HG03575 (cell line): ENCODE measurements around the gene BTBD19.
A peak's percentile ranks its signal among the peaks of the same experiment; 100 is the strongest.
"Not testable (repeated sequence)": the region's sequence is repeated elsewhere in the genome, so short reads cannot be mapped to it uniquely, and the experiment has no call there.

Experiments
- ATAC-seq: cut with Tn5 transposase; IDR thresholded peaks from one replicate; pipeline ENCODE4 v1.9.1; 2021; ENCODE audit not compliant: unreplicated experiment, insufficient number of reproducible peaks, low FRiP score; ENCODE audit errors: extremely low read depth

BTBD19 gene

DNA sequence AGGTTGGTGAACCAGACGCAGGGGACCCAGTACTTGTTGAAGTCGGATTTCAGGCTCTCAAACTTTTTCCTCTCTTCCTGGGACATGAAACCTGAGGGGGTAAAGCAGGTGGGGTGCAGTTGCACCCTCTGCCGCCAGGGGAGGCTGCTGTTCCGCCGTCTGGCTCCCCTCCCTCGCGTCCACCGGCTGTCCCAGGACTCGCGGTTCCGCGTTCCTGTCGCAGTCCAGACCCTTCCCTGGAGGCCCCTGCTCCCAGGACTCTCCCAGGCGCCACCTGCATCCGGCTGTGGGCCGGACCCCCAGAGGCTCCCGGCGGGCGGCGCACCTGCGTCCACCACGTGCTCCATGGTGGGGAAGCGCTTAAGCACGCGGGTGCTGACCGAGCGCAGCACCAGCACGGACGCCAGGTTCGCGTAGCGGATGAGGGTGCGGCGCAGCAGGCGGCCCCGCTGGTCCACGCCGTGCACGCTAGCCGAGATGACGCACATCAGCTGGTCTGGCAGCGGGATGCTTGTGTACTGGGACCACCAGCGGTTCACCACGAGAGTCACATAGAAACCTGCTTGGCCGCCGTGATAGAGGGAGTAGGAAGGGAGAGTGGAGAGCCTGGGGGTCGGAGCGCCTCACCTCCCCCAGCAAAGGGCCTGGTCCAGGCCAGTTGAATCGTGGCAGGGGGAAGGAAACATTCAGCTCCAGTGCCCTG lies 22.0 kb upstream of the BTBD19 start:
- no peak for ATAC-seq

DNA sequence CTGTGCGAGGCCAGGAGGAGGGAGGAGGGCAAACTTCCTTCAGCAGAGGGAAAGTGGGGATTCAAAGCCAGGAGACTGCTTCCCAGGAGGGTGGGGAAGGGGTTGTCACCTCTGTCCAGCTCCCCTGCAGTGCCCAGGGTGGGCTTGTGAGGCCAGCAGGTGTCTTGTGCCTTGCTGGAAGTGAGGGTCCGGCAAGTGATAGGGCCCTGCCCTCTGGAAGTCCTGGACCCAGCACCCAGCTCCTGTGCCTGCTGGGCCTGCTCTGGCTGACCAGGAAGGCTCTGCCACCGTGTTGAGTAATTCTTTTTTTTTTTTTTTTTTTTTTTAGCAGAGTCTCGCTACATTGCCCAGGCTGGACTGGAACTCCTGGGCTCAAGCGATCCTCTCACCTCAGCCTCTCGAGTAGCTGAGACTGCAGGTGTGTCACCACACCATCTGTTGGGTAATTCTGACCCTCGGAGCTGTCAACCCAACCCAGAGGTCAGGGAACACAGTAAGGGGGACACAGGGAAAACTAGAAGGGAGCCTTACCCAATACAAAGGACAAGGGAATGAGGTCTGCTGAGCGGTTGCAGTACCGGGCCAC lies 21.4 kb upstream of the BTBD19 start:
- no peak for ATAC-seq

DNA sequence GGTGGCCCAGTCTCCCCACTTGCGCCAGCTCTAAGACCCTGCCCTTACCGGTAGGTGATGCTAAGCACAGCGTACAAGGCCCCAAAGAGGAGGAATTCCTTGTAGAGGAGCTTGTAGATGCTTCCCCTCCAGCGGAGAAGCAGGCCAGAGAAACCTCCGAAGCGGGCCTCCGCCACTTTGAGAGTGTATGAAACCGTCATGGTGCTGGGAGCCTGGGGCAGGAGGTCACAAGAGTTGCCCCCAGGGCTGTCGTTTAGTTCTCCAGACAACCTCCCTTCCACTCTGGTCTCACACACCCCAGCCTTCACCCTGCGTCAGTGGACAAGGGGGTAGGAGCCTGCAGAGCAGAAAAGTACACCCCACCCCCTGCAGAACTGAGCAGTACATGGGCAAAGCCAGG lies 20.8 kb upstream of the BTBD19 start:
- ATAC-seq = no peak

DNA sequence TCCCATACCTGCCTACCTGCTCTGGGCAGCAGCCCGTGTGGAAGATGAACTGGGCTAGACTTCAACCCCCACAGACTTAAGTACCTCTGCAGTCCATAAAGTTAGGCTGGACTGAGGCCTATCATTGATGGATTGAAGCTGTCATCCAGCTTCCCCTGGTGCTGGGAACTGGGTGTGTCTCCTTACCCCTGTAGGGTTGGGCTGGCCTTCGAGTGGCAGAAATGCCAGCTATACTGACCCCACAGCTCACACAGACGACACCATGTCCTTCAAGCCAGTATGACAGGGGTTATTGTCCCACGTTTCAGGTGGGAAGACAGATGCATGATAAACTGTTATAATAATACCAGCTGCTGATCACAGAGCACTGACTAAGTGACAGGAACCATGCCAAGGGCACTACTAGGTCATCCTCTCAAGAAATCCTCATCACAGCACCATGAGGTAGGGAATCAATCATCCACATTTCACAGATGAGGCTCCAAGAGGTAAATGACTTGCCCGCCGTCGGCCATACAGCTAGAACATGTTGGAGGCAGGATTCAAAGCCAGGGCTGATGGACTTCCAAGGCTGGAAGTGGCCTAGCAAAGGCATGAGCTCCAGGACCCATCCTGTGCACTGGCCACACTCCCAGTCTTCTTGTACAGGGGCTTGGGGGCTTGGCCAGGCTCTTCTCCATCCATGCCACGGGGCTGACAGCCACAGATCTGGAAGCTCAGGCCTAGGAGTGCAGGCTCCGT lies 20.0 kb upstream of the BTBD19 start, which contains the start of gene BEST4:
Gene BEST4, minus strand, starts transcription at position 51 of the 741 bp plus-strand sequence. CDS start 465 bp downstream, outside the sequence.
- ATAC-seq = no peak

DNA sequence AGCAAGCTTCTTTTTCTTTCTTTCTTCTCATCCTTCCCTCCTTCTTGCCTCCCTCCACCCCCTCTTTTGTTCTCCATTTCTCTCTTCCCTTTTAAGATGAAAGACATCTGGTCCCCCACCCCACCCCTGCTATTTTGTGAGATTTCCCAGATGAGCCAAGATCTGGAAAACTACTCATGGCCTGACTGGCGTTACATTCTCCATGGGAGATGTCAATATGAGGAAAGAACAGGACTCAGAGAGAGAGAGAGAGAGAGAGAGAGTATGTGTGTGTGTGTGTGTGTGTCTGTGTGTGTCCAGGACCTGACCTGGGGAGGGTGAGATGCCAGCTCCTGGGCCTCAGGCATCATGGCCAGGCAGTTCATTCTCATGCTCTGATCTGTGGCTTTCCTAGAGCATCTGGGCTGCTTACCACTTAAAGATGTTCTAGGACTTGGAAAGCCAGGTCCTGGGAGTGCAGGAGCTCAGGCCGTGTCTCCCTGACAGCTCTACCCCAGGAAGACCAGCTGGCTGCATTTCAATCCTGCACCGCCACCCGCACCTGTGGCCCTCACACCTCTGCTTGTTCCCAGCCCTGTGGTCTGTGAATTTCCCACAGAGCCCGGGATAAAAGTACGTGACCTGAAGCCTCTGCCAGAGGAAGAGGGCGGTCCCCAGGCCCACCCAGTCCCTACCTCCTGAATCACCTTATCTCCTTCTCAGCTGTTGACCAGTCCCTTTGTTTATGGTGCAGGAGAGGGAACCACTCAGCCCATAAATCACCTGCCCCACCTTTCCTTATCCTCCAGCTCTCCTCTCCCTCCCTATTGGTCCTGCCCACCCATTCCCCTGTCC lies 17.1 kb upstream of the BTBD19 start:
- ATAC-seq = no peak

DNA sequence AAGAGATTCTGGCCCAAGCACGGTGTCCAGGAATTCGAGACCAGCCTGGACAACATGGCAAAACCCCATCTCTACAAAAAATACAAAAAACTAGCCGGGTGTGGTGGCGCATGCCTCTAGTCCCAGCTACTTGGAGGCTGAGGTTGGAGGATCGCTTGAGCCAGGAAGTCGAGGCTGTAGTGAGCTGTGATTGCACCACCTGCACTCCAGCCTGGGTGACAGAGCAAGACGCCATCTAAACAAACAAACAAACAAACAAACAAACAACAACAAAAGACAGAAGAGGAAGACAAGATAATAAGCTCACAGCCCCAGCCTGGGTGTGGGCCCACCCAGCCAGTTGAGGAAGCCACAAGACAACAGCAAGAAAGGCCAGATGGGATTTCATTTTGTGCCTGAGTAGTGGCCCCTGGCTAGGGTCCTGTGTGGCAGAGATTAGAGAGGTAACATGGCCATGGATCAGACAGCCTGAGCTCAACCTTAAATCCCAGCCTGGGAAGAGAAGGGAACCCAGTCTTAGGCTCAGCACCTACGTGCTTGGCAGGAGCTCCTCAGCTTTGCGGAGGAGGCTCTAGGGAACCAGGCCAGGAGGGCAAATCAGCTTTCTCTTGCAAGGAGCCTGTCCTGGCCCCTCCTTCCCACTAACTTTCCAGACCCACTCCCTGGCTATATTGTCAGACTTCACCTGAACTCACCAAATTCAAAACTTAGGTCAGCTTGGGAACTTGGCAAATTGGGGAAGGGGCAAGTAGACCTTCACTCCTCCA lies 15.4 kb upstream of the BTBD19 start:
- no peak for ATAC-seq

DNA sequence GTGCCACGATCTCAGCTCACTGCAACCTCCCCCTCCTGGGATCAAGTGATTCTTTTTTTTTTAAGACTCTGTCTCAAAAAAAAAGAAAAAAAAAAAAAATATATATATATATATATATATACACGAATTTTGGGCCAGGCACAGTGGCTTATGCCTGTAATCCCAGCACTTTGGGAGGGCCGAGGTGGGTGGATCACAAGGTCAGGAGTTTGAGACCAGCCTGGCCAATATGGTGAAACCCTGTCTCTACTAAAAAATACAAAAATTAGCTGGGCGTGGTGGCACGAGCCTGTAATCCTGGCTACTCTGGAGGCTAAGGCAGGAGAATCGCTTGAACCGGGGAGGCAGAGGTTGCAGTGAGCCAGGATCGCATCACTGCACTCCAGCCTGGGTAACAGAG lies 10.4 kb upstream of the BTBD19 start:
- ATAC-seq = not testable (repeated sequence)

DNA sequence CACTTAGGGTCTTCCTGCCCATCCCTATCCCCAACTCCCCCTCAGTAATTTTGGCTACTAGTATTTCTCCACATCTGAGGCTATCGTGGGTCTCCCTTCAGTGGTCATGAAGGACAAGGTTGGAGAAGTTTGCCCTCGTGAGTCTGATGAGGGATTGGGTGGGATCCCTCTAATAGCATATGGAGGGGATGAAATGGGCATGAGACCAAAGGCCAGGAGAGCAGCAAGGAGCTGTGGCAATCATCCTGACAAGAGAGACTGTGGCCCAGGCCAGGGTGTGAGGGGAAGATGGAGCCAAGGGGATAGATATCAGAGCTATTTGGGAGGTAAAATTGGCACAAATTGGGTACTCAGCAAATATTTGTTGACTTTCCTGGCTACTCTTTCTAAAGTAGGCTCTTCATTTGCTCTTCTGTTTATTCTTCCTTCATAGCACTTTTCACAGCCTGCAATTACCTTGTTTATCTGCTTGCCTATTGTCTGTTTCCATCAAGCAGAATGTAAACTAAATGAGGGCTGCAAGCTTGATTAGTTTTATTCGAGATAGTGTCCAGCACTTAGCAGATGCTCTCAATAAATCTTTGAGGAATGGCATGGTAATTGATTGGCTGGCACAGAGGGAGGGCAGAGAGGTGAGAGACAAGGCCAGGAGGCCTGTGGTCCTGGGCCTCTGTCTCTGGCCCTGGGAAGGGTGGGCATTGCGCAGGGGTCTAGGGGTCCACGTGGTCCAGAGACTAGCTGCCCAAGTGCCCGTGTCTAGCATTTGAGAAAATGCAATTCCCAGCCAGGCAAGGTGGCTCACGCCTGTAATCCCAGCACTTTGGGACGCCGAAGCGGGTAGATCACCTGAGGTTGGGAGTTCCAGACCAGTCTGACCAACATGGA lies 9.6 kb upstream of the BTBD19 start:
- ATAC-seq = no peak

DNA sequence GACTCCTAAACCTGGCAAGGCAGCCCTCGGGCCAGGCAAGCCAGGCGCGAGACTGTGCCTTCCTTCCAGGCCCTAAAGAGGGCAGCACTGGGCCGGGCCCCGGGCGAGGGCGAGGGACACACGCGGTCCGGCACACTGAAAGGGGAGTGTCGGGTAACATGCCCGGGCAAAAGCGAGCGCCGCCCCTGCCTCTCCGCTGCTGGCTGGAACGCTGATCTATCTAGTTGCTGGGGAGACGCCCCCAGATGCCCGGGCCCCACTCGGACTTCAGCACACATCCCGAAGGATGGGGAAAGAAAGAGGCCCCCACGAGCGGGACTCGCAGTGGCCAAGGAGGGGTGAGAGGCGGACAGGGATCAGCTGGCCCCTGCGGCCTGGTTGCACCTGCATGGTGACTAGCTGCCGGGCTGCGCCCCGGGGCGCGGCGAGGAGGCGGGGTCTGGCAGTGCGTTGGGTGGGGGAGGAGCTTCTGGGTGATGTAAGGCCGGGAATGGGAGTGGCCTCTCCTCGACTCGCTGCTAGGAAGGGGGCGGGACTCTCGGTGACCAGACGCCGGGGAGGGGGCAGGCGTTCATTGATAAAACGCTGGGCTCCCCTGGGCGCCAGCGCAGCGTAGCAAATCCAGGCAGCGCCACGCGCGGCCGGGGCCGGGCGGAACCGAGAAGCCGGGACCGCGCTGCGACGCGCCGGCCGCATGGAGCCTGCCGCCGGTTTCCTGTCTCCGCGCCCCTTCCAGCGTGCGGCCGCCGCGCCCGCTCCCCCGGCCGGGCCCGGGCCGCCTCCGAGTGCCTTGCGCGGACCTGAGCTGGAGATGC lies 8.3 kb upstream of the BTBD19 start, which contains the start of gene PLK3:
Gene PLK3, plus strand, starts transcription at position 608 of the 815 bp plus-strand sequence. Its CDS starts 87 bp downstream, at position 695.
- ATAC-seq = peak; percentile 67

DNA sequence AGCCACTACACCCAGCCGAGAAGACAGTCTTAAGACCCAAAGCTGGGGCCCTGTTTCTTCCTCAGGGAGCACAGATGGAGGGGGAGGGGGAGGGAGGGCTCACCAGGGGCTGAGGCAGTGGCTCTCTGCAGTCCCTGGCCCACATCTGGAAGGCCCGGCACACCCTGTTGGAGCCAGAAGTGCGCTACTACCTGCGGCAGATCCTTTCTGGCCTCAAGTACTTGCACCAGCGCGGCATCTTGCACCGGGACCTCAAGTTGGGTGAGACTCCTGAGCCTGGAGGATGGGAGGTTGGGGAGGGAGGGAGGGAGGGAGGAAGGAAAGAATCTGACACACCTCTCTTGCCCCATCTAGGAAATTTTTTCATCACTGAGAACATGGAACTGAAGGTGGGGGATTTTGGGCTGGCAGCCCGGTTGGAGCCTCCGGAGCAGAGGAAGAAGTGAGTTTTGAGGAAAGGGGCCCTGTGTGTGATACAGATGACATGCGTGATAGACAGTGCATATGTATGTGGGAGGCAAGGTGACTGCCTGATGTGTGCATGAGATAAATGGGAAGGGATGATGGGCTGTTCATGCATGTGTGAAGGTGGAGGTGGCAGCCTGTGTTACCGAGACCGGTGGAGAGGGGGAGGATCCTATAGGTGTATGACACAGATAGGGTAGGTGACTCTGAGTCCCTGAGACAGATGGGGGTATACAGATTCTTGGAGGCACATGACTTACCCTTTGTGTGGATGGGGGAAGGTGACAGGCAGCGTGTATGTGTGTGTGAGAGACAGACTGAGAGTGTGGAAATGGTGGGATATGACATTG lies 6.6 kb upstream of the BTBD19 start:
- no peak for ATAC-seq

DNA sequence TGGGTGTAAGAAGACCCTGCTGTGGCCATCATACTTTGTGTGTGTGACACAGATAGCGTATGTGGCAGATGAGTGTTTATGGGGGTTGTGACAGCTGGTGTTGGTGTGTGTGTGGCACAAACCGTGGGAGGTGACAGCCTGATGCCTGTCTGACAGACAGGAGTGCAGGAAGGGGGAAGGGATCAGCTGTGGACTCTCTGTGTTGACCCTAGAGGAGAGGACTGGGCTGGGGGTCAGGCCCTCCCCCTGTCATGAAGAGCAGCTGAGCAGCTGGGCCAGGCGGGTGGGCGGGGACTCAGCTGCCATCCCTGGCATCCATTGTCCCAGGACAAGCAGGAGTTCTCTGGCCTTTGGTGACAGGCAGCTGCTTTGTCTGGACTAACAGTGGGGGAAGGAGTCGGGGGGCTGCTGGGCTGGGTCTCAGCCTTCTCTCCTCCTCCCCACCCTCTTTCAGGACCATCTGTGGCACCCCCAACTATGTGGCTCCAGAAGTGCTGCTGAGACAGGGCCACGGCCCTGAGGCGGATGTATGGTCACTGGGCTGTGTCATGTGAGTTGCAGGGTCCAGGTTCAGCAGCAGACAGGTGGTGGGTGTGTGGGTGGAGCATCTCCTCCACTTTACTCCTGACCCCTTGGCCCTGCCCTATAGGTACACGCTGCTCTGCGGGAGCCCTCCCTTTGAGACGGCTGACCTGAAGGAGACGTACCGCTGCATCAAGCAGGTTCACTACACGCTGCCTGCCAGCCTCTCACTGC lies 5.8 kb upstream of the BTBD19 start:
- no peak for ATAC-seq

DNA sequence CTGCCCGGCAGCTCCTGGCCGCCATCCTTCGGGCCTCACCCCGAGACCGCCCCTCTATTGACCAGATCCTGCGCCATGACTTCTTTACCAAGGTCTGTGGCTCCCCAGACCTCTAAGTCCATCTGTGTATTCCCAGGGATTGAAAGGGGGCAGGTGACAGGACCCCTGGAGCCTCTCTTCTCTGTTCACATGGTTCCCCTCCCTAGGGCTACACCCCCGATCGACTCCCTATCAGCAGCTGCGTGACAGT lies 5.3 kb upstream of the BTBD19 start:
- ATAC-seq = no peak

DNA sequence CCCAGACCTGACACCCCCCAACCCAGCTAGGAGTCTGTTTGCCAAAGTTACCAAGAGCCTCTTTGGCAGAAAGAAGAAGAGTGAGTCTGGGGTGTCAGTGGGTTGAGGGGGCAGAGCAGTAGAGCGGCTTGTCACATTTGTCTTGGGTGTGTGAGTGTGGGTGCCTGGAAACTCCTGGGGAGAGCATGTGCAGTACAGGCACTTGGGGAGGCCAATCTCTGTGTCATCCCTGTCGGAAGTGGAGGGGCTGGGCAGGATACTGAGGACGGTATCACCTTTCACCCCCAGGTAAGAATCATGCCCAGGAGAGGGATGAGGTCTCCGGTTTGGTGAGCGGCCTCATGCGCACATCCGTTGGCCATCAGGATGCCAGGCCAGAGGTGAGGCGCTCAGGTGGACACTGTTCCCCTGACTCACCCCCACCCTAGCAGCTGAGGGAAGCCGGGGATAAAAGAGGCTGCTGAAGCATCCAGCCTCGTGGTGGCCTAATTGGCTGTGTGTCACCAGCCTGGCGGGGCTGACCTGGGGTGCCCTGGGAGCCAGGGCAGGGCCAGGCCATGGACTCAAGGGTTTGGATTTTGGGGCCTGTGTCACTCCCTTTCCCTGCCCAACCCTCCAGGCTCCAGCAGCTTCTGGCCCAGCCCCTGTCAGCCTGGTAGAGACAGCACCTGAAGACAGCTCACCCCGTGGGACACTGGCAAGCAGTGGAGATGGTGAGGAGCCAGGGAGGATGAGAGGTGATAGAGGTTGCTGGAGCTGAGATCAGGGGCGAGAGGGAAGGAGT lies 4.8 kb upstream of the BTBD19 start:
- ATAC-seq = no peak

DNA sequence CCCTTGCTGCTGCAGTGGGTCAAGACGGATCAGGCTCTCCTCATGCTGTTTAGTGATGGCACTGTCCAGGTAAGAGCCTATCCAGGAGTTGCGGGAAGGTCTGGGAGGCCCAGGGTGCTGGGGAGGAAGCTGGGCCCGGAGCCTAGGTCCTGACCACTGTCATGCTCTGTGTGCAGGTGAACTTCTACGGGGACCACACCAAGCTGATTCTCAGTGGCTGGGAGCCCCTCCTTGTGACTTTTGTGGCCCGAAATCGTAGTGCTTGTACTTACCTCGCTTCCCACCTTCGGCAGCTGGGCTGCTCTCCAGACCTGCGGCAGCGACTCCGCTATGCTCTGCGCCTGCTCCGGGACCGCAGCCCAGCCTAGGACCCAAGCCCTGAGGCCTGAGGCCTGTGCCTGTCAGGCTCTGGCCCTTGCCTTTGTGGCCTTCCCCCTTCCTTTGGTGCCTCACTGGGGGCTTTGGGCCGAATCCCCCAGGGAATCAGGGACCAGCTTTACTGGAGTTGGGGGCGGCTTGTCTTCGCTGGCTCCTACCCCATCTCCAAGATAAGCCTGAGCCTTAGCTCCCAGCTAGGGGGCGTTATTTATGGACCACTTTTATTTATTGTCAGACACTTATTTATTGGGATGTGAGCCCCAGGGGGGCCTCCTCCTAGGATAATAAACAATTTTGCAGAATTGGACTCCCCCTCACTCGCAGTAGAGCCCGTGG lies 2.9 kb upstream of the BTBD19 start:
- ATAC-seq = no peak
